Liver (tissue), 9 donors: Measurements from ENCODE around the gene FHL5. TPM values are rescaled to one million over a fixed set of nuclear protein-coding genes. Genes with fewer than 3 reads are reported as not detected.
A peak's percentile ranks its signal among the peaks of the same experiment; 100 is the strongest.

Source experiments
- DNase-seq: peaks from one replicate; pipeline ENCODE4 v3.0.0-alpha.2; 2017; ENCODE audit warnings: low spot score
- H3K27ac ChIP-seq, 2 donors: one replicate each; pipeline ENCODE4 v1.7.0; 2013; ENCODE audit warnings: inconsistent platforms in 2 of 2, low read length in 2 of 2, control low read depth in 1 of 2, low read depth in 1 of 2, mild to moderate bottlenecking in 1 of 2
- H3K27me3 ChIP-seq, 4 donors: one replicate each; pipeline versions ENCODE4 v1.6.1 to v1.7.0; 2013; ENCODE audit warnings: low read length in 3 of 4, inconsistent platforms in 1 of 4, mild to moderate bottlenecking in 1 of 4, moderate library complexity in 1 of 4; ENCODE audit not compliant: control insufficient read depth in 4 of 4, insufficient read depth in 4 of 4
- H3K36me3 ChIP-seq, 4 donors: one replicate each; pipeline versions ENCODE4 v1.6.1 to v1.7.0; 2013; ENCODE audit warnings: low read length in 3 of 4, mild to moderate bottlenecking in 3 of 4, low read depth in 1 of 4, moderate library complexity in 1 of 4; ENCODE audit not compliant: control insufficient read depth in 4 of 4, insufficient read depth in 3 of 4
- H3K4me1 ChIP-seq, 4 donors: one replicate each; pipeline versions ENCODE4 v1.6.1 to v1.7.0; 2013; ENCODE audit warnings: low read length in 3 of 4, mild to moderate bottlenecking in 3 of 4, moderate library complexity in 1 of 4; ENCODE audit not compliant: control insufficient read depth in 4 of 4, insufficient read depth in 4 of 4
- H3K4me3 ChIP-seq, 3 donors: one replicate each; pipeline versions ENCODE4 v1.6.1 to v1.7.0; 2013; ENCODE audit warnings: low read length in 3 of 3, control low read depth in 1 of 3, low read depth in 1 of 3, mild to moderate bottlenecking in 1 of 3
- H3K9ac ChIP-seq, 2 donors: one replicate each; pipeline ENCODE4 v1.7.0; 2013; ENCODE audit warnings: low read length in 2 of 2, mild to moderate bottlenecking in 2 of 2, moderate library complexity in 2 of 2, control low read depth in 1 of 2, low read depth in 1 of 2
- H3K9me3 ChIP-seq, 4 donors: one replicate each; pipeline versions ENCODE4 v1.6.1 to v1.7.0; 2013; ENCODE audit warnings: low read length in 3 of 4; ENCODE audit not compliant: control insufficient read depth in 4 of 4
- EGR1 ChIP-seq, 2 donors: IDR thresholded peaks; 2 replicates each; pipeline ENCODE4 v1.6.1; 2016 to 2018; ENCODE audit warnings: antibody characterized with exemption in 2 of 2, low read depth in 2 of 2
- FOXA1 ChIP-seq: IDR thresholded peaks from 2 replicates; pipeline ENCODE4 v1.6.1; 2016; ENCODE audit warnings: antibody characterized with exemption
- FOXA2 ChIP-seq: IDR thresholded peaks from 2 replicates; pipeline ENCODE4 v1.6.1; 2016; ENCODE audit warnings: antibody characterized with exemption
- GABPA ChIP-seq, 2 donors: IDR thresholded peaks in 1 of 2; conservative IDR thresholded peaks in 1 of 2; 2 replicates each; pipeline ENCODE4 v1.6.1; 2016; ENCODE audit warnings: antibody characterized with exemption in 2 of 2, mild to moderate bottlenecking in 1 of 2, moderate library complexity in 1 of 2
- HNF4A ChIP-seq, 2 donors: conservative IDR thresholded peaks; 2 replicates each; pipeline ENCODE4 v1.6.1; 2016; ENCODE audit warnings: antibody characterized with exemption in 2 of 2, mild to moderate bottlenecking in 2 of 2
- HNF4G ChIP-seq: IDR thresholded peaks from 2 replicates; pipeline ENCODE4 v1.6.1; 2016; ENCODE audit warnings: antibody characterized with exemption
- JUND ChIP-seq, 2 donors: IDR thresholded peaks; 2 replicates each; pipeline ENCODE4 v1.6.1; 2016; ENCODE audit warnings: antibody characterized with exemption in 2 of 2
- NR2F2 ChIP-seq: IDR thresholded peaks from 2 replicates; pipeline ENCODE4 v1.6.1; 2016; ENCODE audit warnings: antibody characterized with exemption
- RAD21 ChIP-seq, 2 donors: IDR thresholded peaks; 2 replicates each; pipeline ENCODE4 v1.6.1; 2016; ENCODE audit warnings: antibody characterized with exemption in 2 of 2, mild to moderate bottlenecking in 2 of 2
- RXRA ChIP-seq, 2 donors: IDR thresholded peaks; 2 replicates each; pipeline ENCODE4 v1.6.1; 2017 to 2018; ENCODE audit warnings: antibody characterized with exemption in 2 of 2, mild to moderate bottlenecking in 1 of 2
- SP1 ChIP-seq: IDR thresholded peaks from 2 replicates; pipeline ENCODE4 v1.6.1; 2018; ENCODE audit warnings: antibody characterized with exemption, mild to moderate bottlenecking
- TAF1 ChIP-seq: conservative IDR thresholded peaks from 2 replicates; pipeline ENCODE4 v1.6.1; 2016; ENCODE audit warnings: antibody characterized with exemption, mild to moderate bottlenecking
- YY1 ChIP-seq: IDR thresholded peaks from 2 replicates; pipeline ENCODE4 v1.6.1; 2016; ENCODE audit warnings: antibody characterized with exemption, mild to moderate bottlenecking
- WGBS: extraction: QIAGEN DNeasy Blood & Tissue Kit; methylation state at CpG from one replicate; pipeline ENCODE4 v1.1.7; 2013; 5-methylcytosine and 5-hydroxymethylcytosine counted together
- polyA plus RNA-seq, 2 donors: library from polyadenylated mRNA; stranded (reverse) in 1 of 2; unstranded in 1 of 2; fragments of 200-250 nt in 1 of 2; fragments of >200 nt in 1 of 2; fragmentation: Nextera tagmentation in 1 of 2; extraction: Ambion mirVana in 1 of 2; gene quantifications; one replicate each; pipeline versions ENCODE4 v1.2.1 to v1.2.3, GENCODE V29; 2013 to 2015
- total RNA-seq, 2 donors: library from RNA; depleted of rRNA; stranded (reverse); fragments of >200 nt; gene quantifications; one replicate each; pipeline ENCODE4 v1.2.3, GENCODE V29; 2014
- TF ChIP-seq, protein P1 (sequence below): IDR thresholded peaks from 2 replicates; pipeline ENCODE4 v1.6.1; 2016; ENCODE audit warnings: antibody characterized with exemption
- TF ChIP-seq, protein P2 (sequence below): fragments of 150-350 bp; IDR thresholded peaks from 2 replicates; pipeline ENCODE4 v1.5.1; 2017; ENCODE audit warnings: improper control_type of control experiment, low read depth, low read length; ENCODE audit not compliant: missing input control
- TF ChIP-seq, protein P3 (sequence below): IDR thresholded peaks from 2 replicates; pipeline ENCODE4 v1.6.1; 2016; ENCODE audit warnings: antibody characterized with exemption, mild to moderate bottlenecking
- TF ChIP-seq, protein P4 (sequence below): IDR thresholded peaks from 2 replicates; pipeline ENCODE4 v1.6.1; 2016; ENCODE audit warnings: antibody characterized with exemption
- TF ChIP-seq, protein P5 (sequence below): IDR thresholded peaks from 2 replicates; pipeline ENCODE4 v1.6.1; 2016; ENCODE audit warnings: antibody characterized with exemption
- donor health status: healthy.
- donor health status: healthy.
- donor health status: healthy.
- donor health status: healthy.
- donor health status: healthy.

Gene FHL5
- total and polyA plus RNA-seq, 4 donors: 0.22 to 0.42 (median 0.33) TPM; not detected in 1

DNA sequence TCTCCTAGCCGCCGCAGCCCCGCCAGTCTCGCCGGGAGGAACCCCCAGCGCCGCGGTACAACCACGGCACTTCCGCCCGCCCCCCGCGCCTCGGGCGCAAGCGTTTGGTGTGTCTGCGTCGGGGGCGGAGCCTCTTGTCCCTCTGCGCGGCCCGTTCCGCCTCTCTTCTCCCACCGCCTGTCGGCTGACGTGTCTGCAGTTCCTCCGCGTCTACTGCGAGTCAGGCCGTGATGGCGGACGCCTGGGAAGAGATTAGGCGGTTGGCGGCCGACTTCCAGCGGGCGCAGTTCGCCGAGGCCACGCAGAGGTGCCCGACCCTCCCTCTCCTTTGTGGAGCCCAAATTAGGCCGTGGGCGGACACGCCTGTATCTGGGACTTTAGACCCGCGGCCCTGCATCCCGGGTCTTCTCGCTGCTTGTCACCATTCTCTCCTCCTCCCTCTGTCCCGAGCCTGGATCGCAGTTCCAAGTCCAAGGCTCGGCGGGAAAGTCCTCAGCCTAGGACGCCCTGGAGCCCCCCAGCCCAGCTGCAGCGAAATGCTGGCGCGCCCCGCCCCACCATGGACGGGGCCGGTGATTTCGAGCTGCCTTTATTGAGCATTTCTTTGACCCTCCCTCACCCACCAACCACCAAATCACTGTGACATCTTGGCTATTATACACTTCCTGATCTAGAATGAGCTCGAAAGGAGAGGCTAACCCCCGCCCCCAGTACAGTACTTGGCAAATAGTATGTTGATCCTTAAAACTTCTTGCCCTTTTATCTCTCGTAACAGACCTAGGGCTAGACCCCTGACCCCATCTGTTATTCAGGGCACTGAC is 41.1 kb upstream of the FHL5 start, which contains the start of gene UFL1:
Gene UFL1, plus strand, starts transcription at position 163 of the 821 bp plus-strand sequence. Its CDS starts 68 bp downstream, at position 231.
- TF ChIP-seq HNF4A (conservative IDR thresholded peaks at IDR 0.05) (peak; percentile 60 to 68), NR2F2 (no peak), RAD21 (IDR thresholded peaks at IDR 0.05) (peak in 1 of 2 donors; percentile 40), TAF1 (peak; percentile 93), GABPA (IDR thresholded peaks at IDR 0.05 in 1 of 2, conservative IDR thresholded peaks at IDR 0.05 in 1 of 2) (peak in 1 of 2 donors; percentile 83), RXRA (IDR thresholded peaks at IDR 0.05) (no peak), HNF4G (no peak), YY1 (peak; percentile 98), FOXA2 (no peak), SP1 (peak; percentile 59), EGR1 (IDR thresholded peaks at IDR 0.05; ENCODE audit: low read depth in 2 of 2) (peak; percentile 72 to 77), JUND (IDR thresholded peaks at IDR 0.05) (peak in 1 of 2 donors; percentile 49), FOXA1 (peak; percentile 58)
- TF ChIP-seq, protein P1, sequence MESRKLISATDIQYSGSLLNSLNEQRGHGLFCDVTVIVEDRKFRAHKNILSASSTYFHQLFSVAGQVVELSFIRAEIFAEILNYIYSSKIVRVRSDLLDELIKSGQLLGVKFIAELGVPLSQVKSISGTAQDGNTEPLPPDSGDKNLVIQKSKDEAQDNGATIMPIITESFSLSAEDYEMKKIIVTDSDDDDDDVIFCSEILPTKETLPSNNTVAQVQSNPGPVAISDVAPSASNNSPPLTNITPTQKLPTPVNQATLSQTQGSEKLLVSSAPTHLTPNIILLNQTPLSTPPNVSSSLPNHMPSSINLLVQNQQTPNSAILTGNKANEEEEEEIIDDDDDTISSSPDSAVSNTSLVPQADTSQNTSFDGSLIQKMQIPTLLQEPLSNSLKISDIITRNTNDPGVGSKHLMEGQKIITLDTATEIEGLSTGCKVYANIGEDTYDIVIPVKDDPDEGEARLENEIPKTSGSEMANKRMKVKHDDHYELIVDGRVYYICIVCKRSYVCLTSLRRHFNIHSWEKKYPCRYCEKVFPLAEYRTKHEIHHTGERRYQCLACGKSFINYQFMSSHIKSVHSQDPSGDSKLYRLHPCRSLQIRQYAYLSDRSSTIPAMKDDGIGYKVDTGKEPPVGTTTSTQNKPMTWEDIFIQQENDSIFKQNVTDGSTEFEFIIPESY: no peak
- TF ChIP-seq, protein P2, sequence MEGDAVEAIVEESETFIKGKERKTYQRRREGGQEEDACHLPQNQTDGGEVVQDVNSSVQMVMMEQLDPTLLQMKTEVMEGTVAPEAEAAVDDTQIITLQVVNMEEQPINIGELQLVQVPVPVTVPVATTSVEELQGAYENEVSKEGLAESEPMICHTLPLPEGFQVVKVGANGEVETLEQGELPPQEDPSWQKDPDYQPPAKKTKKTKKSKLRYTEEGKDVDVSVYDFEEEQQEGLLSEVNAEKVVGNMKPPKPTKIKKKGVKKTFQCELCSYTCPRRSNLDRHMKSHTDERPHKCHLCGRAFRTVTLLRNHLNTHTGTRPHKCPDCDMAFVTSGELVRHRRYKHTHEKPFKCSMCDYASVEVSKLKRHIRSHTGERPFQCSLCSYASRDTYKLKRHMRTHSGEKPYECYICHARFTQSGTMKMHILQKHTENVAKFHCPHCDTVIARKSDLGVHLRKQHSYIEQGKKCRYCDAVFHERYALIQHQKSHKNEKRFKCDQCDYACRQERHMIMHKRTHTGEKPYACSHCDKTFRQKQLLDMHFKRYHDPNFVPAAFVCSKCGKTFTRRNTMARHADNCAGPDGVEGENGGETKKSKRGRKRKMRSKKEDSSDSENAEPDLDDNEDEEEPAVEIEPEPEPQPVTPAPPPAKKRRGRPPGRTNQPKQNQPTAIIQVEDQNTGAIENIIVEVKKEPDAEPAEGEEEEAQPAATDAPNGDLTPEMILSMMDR: no peak
- TF ChIP-seq, protein P3, sequence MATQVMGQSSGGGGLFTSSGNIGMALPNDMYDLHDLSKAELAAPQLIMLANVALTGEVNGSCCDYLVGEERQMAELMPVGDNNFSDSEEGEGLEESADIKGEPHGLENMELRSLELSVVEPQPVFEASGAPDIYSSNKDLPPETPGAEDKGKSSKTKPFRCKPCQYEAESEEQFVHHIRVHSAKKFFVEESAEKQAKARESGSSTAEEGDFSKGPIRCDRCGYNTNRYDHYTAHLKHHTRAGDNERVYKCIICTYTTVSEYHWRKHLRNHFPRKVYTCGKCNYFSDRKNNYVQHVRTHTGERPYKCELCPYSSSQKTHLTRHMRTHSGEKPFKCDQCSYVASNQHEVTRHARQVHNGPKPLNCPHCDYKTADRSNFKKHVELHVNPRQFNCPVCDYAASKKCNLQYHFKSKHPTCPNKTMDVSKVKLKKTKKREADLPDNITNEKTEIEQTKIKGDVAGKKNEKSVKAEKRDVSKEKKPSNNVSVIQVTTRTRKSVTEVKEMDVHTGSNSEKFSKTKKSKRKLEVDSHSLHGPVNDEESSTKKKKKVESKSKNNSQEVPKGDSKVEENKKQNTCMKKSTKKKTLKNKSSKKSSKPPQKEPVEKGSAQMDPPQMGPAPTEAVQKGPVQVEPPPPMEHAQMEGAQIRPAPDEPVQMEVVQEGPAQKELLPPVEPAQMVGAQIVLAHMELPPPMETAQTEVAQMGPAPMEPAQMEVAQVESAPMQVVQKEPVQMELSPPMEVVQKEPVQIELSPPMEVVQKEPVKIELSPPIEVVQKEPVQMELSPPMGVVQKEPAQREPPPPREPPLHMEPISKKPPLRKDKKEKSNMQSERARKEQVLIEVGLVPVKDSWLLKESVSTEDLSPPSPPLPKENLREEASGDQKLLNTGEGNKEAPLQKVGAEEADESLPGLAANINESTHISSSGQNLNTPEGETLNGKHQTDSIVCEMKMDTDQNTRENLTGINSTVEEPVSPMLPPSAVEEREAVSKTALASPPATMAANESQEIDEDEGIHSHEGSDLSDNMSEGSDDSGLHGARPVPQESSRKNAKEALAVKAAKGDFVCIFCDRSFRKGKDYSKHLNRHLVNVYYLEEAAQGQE: peak; percentile 92
- TF ChIP-seq, protein P4, sequence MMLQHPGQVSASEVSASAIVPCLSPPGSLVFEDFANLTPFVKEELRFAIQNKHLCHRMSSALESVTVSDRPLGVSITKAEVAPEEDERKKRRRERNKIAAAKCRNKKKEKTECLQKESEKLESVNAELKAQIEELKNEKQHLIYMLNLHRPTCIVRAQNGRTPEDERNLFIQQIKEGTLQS: no peak
- TF ChIP-seq, protein P5, sequence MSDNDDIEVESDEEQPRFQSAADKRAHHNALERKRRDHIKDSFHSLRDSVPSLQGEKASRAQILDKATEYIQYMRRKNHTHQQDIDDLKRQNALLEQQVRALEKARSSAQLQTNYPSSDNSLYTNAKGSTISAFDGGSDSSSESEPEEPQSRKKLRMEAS: no peak
- WGBS: under 1% methylated on average over 63 of the region's 63 CpGs
- H3K27me3 ChIP-seq: no peaks in the 10 kb centered on the region
- peak within 1 kb of the TSS; percentile 62 to 98 (median 94) for H3K4me3 ChIP-seq
- peak within 1 kb of the TSS; percentile 96 to 100 for H3K9ac ChIP-seq
- peak; percentile 91 for DNase-seq
- peaks cover 0 to 24% (median 8%) of the 10 kb centered on the region in 4 donors for H3K4me1 ChIP-seq
- no peaks in the 10 kb centered on the region for H3K9me3 ChIP-seq
- H3K27ac ChIP-seq: peak within 1 kb of the TSS; percentile 98 to 100
- peaks cover 1 to 17% (median 10%) of the 10 kb centered on the region in 4 donors for H3K36me3 ChIP-seq
